ENCODE data around the gene GUCY1A1. TPM values are rescaled to one million over a fixed set of nuclear protein-coding genes. Genes with fewer than 3 reads are reported as not detected.

The GUCY1A1 gene
- polyA plus RNA-seq, 1 donor from 2014 or later = 13.6 TPM

- Histone ChIP-seq H3K27me3 (ENCODE audit: insufficient read depth, low read depth, low read length) (no peaks in the 10 kb centered on the region), H3K9me2 (ENCODE audit: insufficient read depth, low read length) (no peaks in the 10 kb centered on the region), H3K36me3 (ENCODE audit: insufficient read depth, low read length) (no peaks in the 10 kb centered on the region), H2AFZ (ENCODE audit: low read depth, low read length) (no peak overlapping the region), H3K27ac (ENCODE audit: low read length) (no peak overlapping the region), H3K79me2 (replicated peaks; ENCODE audit: insufficient read depth, low read length) (no peaks in the 10 kb centered on the region), H3K9ac (ENCODE audit: low read length) (no peak overlapping the region), H4K20me1 (ENCODE audit: insufficient read depth) (no peaks in the 10 kb centered on the region), H3F3A (ENCODE audit: insufficient read depth, low read length, poor library complexity, severe bottlenecking) (no peaks in the 10 kb centered on the region), H3K4me2 (ENCODE audit: low read length) (no peak overlapping the region), H3K9me3 (ENCODE audit: low read length) (no peaks in the 10 kb centered on the region), H3K4me3 (ENCODE audit: low read length) (no peak overlapping the region)
- TF ChIP-seq SMC3 (conservative IDR thresholded peaks at IDR 0.05; ENCODE audit: poor library complexity) (no peak), EP300 (conservative IDR thresholded peaks at IDR 0.05; ENCODE audit: poor library complexity, severe bottlenecking) (no peak)
Measured at GRCh38 chr4:155780775-155781174, 114.1 kb downstream of the GUCY1A1 start.

GRCh38 chr4:155781249-155781831 lies 114.7 kb downstream of the GUCY1A1 start:
- H3K36me3 ChIP-seq (ENCODE audit: insufficient read depth, low read length) = no peaks in the 10 kb centered on the region
- no peak overlapping the region for H2AFZ ChIP-seq (ENCODE audit: low read depth, low read length)
- no peaks in the 10 kb centered on the region for H3K79me2 ChIP-seq (replicated peaks; ENCODE audit: insufficient read depth, low read length)
- no peak for TF ChIP-seq REST (IDR thresholded peaks at IDR 0.05; ENCODE audit: borderline replicate concordance)
- TF ChIP-seq EZH2 (IDR thresholded peaks at IDR 0.05; ENCODE audit: borderline replicate concordance, insufficient read depth, low read length, poor library complexity, severe bottlenecking) = no peak
- TF ChIP-seq MXI1 (conservative IDR thresholded peaks at IDR 0.05; ENCODE audit: poor library complexity, severe bottlenecking) = no peak
- H3F3A ChIP-seq (ENCODE audit: insufficient read depth, low read length, poor library complexity, severe bottlenecking) = no peaks in the 10 kb centered on the region
- no peak overlapping the region for H3K27ac ChIP-seq (ENCODE audit: low read length)
- H3K9me3 ChIP-seq (ENCODE audit: low read length) = no peaks in the 10 kb centered on the region
- no peaks in the 10 kb centered on the region for H4K20me1 ChIP-seq (ENCODE audit: insufficient read depth)
- H3K9ac ChIP-seq (ENCODE audit: low read length) = no peak overlapping the region
- no peaks in the 10 kb centered on the region for H3K9me2 ChIP-seq (ENCODE audit: insufficient read depth, low read length)
- no peaks in the 10 kb centered on the region for H3K27me3 ChIP-seq (ENCODE audit: insufficient read depth, low read depth, low read length)
- H3K4me3 ChIP-seq (ENCODE audit: low read length) = no peak overlapping the region
- no peak overlapping the region for H3K4me2 ChIP-seq (ENCODE audit: low read length)

Other genes starting within 250 kb of the GUCY1A1 start
- 13.6 and 16.0 TPM in 2 replicates for gene GUCY1B1, start 92.2 kb downstream of the GUCY1A1 start, polyA plus RNA-seq
- not detected in 2 replicates for gene ASIC5, start 199.4 kb downstream of the GUCY1A1 start, polyA plus RNA-seq
- gene TDO2, start 236.8 kb downstream of the GUCY1A1 start, polyA plus RNA-seq = 0.73 TPM in 1 of 2 replicates, not detected in the other

All from neural cell (in vitro differentiated cells).